HG02970 (cell line): ENCODE results near the gene SLC5A6.

Experiments used
- ATAC-seq: cut with Tn5 transposase; IDR thresholded peaks from one replicate; pipeline ENCODE4 v1.9.1; 2021; ENCODE audit warnings: mild to moderate bottlenecking, moderate library complexity, moderate number of reproducible peaks; ENCODE audit not compliant: unreplicated experiment, low FRiP score

The SLC5A6 gene

GRCh38 chr2:27237341-27237945, 25.4 kb upstream of the SLC5A6 start:
- no peak for ATAC-seq

DNA sequence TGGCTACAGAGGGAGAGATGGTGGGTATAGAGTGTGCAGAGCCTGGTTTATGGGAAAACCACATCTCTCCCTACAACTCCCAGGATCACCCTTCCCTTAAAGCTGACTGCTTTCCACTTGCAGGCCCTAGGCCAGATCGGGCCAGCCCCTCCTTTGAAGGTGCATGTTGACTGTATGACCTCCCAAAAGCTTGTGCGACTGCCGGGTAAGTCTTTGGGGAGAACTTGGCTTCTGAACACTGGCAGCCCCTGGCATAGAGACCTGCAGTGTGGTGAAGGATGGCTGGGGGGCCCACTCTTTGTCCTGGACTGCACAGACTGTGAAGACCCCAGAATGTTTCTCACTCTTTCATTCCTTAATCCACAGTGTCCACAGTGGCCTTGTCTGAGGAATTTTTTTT, 24.6 kb upstream of the SLC5A6 start:
- ATAC-seq, result no peak

- ATAC-seq, result no peak
These were observed 24.1 kb upstream of the SLC5A6 start for GRCh38 chr2:27236136-27236535.

DNA sequence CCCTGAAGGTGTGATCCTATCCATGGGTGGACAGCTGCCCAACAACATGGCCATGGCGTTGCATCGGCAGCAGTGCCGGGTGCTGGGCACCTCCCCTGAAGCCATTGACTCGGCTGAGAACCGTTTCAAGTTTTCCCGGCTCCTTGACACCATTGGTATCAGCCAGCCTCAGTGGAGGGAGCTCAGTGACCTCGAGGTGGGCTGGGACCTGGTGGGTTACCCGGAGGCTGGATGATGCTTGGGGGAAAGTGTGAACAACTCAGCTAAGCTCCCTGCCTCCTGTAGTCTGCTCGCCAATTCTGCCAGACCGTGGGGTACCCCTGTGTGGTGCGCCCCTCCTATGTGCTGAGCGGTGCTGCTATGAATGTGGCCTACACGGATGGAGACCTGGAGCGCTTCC, 21.3 kb upstream of the SLC5A6 start:
- ATAC-seq, result no peak

GRCh38 chr2:27231921-27232320, 19.9 kb upstream of the SLC5A6 start:
- no peak for ATAC-seq

DNA sequence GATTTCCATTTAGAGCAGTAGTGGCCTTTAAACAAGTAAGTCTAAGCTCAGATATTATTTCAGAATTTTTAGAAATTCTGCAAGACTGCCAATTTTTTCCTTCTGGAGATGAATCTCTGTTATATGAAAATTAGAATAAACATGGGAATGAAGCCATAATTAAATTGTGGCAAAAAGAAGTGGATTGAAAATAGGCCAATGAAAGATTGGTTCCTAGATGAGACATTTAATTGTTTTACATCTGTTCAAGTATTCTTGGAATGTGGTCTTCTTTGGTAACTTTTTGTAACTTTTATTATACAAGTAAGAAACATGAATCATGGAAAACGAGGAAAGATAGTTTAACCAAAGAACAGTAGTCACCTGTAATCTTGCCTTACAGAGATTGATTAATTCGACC, 15.4 kb upstream of the SLC5A6 start:
- no peak for ATAC-seq

DNA sequence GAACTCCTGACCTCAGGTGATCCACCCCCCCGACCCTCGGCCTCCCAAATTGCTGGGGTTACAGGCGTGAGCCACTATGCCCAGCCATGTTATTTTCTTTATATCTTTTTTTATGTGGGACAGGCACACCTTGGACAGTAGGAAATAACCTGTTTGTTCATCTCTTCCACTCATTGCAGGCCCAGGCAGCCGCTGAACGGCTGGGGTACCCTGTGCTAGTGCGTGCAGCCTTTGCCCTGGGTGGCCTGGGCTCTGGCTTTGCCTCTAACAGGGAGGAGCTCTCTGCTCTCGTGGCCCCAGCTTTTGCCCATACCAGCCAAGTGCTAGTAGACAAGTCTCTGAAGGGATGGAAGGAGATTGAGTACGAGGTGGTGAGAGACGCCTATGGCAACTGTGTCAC, 13.5 kb upstream of the SLC5A6 start:
- no peak for ATAC-seq

DNA sequence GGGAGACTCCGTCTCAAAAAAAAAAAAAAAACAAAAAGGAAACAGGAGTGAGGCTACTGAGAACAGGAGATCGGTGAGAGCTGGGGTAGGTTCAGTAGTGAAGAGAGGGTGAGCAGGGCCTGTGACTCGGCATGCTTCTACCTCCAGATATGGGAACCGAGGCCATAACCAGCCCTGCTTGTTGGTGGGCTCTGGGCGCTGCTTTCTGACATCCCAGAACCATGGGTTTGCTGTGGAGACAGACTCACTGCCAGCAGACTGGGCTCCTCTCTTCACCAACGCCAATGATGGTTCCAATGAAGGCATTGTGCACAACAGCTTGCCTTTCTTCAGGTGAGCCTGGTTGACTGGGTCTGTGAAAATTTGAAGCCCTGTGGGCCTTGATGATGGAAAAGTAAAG, 11.3 kb upstream of the SLC5A6 start:
- no peak for ATAC-seq

DNA sequence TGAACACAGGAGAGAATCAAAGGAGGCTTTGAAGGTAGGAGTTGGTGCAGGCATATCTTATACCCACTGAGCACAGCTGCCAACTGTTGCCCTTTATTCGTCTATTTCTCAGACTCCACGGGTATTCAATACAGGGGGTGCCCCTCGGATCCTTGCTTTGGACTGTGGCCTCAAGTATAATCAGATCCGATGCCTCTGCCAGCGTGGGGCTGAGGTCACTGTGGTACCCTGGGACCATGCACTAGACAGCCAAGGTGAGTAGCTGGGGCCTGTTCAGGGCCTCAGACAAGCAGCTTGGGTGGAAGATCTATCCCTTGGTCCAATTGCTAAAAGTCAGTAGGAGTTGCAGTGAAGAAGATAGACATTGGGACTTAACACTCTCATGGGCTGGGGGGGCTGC, 10.3 kb upstream of the SLC5A6 start:
- no peak for ATAC-seq

DNA sequence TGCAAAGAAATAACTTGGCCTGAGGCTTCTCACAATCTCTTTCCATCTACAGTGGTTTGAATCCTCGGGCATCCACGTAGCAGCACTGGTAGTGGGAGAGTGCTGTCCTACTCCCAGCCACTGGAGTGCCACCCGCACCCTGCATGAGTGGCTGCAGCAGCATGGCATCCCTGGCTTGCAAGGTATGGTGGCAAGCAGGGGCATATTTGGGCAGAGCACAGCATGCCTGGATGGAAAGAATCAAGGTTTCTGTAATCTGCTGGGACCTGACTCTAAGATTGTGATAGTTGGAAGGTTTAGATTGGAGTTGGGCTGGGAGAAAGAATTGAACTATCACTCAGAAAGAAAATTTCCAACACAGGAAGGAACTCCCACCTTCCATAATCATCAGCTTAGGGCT, 9.1 kb upstream of the SLC5A6 start:
- ATAC-seq, result no peak

DNA sequence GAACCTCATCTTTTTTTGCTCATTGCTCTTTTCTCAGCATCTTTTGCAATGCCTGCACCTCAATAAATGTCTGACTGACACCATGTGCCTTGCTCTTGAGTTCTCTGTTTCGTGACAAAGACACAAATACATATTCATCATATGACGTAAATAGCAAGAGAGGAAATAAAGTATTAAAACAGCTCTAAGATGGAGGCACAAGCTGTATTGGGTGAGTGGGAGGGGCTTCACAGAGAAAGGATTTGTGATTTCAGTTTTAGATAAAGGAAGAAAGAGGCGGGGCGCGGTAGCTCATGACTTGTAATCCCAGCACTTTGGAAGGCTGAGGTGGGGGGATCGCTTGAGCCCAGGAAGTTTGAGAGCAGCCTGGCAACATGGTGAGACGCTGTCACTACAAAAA, 8.0 kb upstream of the SLC5A6 start:
- no peak for ATAC-seq

- no peak for ATAC-seq
These were observed 7.0 kb upstream of the SLC5A6 start for GRCh38 chr2:27219091-27219490.

- no peak for ATAC-seq
These were observed 6.5 kb upstream of the SLC5A6 start for GRCh38 chr2:27218614-27219013.

GRCh38 chr2:27217173-27218121, 5.4 kb upstream of the SLC5A6 start, which contains the start of gene CAD:
Gene CAD (plus strand): TSS chr2:27217369. CDS start chr2:27217552, 183 bp downstream.
- ATAC-seq, result peak; percentile 61

- no peak for ATAC-seq
These were observed 4.5 kb upstream of the SLC5A6 start for GRCh38 chr2:27216416-27217137.

DNA sequence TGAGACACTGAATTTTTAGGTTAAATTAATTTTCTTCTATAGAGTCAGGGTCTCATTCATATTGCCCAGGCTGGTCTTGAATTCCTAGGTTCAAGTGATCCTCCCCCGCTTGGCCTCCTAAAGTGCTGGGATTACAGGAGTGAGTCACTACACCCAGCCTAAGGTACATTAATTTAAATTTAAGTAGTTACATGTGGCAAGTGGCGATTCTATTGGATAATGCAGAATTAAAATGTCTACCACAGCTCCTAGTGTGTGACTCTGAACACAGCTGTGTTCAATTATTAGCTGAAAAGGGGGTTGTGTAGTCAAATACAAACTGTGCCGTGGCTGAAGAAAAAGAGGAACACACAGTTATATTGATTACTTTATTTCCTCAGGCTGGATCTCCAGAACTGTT, 2.9 kb upstream of the SLC5A6 start:
- ATAC-seq, result no peak

GRCh38 chr2:27212626-27213471, 781 bp upstream of the SLC5A6 start:
- peak; percentile 3 for ATAC-seq

DNA sequence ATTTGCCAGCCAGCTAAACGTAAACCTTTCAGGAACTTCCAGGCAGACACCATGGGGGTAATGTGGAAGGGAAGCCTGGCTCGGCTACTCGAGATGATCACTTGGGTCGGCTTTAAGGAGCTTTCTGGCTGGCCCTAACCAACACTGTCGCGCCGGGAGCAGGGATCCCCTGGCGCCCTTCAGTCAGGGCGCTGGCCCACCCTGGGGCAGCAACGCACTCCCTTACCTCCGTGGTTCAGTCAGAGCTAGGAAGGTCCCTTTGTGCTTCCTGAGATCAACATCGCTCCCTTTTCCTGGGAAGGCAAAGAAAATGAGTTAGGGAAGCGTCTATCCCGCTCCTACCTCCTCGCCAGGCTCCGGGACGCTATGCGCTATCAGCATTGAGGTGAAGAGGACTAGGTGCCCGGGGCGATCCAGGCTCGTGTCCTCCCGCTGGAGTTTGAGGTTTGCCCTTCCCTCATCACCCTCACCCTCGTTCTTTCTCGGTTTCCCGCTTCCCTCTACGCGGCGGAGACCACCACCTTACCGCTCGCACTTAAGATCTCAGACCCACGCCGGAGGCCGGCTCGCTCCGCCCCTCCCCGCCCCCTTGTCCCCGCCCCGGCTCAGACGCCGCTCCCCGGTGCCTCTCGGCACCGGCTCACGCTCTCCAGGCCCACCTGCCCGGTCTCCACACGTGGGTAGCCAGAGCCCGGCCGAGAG, 676 bp downstream of the SLC5A6 start:
- no peak for ATAC-seq

GRCh38 chr2:27209621-27210401, 2.3 kb downstream of the SLC5A6 start:
- no peak for ATAC-seq
